Measurements from ENCODE around the gene CTSW.

The CTSW gene

GRCh38 chr11:65867284-65868071 lies 12.2 kb upstream of the CTSW start:
- ChIA-PET POLR2A (interaction anchor here (1.1 to 6.6 kb wide), 4 partner anchors 8 to 21 kb away, joined by 3 to 111 read pairs (median 12); partner anchors contain the start of genes CFL1, FIBP and MUS81), CTCF (interaction anchor here (2.9 kb wide), 1 partner anchor 17 kb away, joined by 18 read pairs; no protein-coding TSS in a partner anchor)
- TF ChIP-seq ZBTB44 (tag by site-specific recombination; IDR thresholded peaks at IDR 0.05) (0 out of 2 replicates have a peak, but pooled peaks have one; percentile 27), ZNF132 (tag by site-specific recombination; IDR thresholded peaks at IDR 0.05; ENCODE audit: borderline replicate concordance) (no peak), SP2 (tag by site-specific recombination; IDR thresholded peaks at IDR 0.05) (peak; percentile 21; the same call in 1 of the 2 replicates)
- Histone ChIP-seq H3K4me3 (ENCODE audit: low read depth, low read length) (no peak overlapping the region), H3K4me1 (ENCODE audit: control insufficient read depth, insufficient read depth, low read length) (no peaks in the 10 kb centered on the region), H3K27ac (ENCODE audit: extremely low read depth, low read depth, low read length) (no peak overlapping the region), H3K36me3 (ENCODE audit: control insufficient read depth in 2 of 2, insufficient read depth in 1 of 2, low read length in 2 of 2) (peaks cover 0 to 56% of the 10 kb centered on the region in 2 experiments; a peak in 1 of 3 replicates), H3K9me3 (ENCODE audit: control insufficient read depth, insufficient read depth, low read depth, low read length) (no peaks in the 10 kb centered on the region)

GRCh38 chr11:65868076-65868667 lies 11.5 kb upstream of the CTSW start:
- CTCF ChIA-PET = interaction anchor here (0.7 to 4.2 kb wide), 4 partner anchors 8 to 28 kb away, joined by 3 to 37 read pairs (median 11); partner anchors contain the start of gene MUS81

GRCh38 chr11:65868907-65869306 lies 10.7 kb upstream of the CTSW start:
- Histone ChIP-seq H3K4me1 (ENCODE audit: control insufficient read depth, insufficient read depth, low read length) (no peaks in the 10 kb centered on the region), H3K9me3 (ENCODE audit: control insufficient read depth, insufficient read depth, low read depth, low read length) (no peaks in the 10 kb centered on the region), H3K36me3 (ENCODE audit: control insufficient read depth in 2 of 2, insufficient read depth in 1 of 2, low read length in 2 of 2) (peaks cover 0 to 42% of the 10 kb centered on the region in 2 experiments; a peak in 1 of 3 replicates), H3K27ac (ENCODE audit: extremely low read depth, low read depth, low read length) (no peak overlapping the region), H3K4me3 (ENCODE audit: low read depth, low read length) (no peak overlapping the region)
- ChIA-PET CTCF (interaction anchor here (0.6 to 4.2 kb wide), 5 partner anchors 9 to 158 kb away, joined by 4 to 37 read pairs (median 5); partner anchors contain the start of gene MUS81), POLR2A (interaction anchor here (0.6 to 6.6 kb wide), 10 partner anchors 9 to 151 kb away, joined by 3 to 111 read pairs (median 6); partner anchors contain the start of genes CCDC85B, CFL1, CTSW and FIBP)
- TF ChIP-seq ZNF626 (tag by site-specific recombination; IDR thresholded peaks at IDR 0.05) (no peak), TRIM28 (IDR thresholded peaks at IDR 0.05; ENCODE audit: borderline replicate concordance, low read length) (no peak), ZBTB20 (tag by site-specific recombination; IDR thresholded peaks at IDR 0.05) (no peak), PRDM10 (tag by site-specific recombination; IDR thresholded peaks at IDR 0.05) (no peak), ZNF184 (tag by site-specific recombination; IDR thresholded peaks at IDR 0.05) (no peak), ZNF549 (tag by site-specific recombination; IDR thresholded peaks at IDR 0.05) (no peak), ZBTB26 (tag by site-specific recombination; optimal IDR thresholded peaks at IDR 0.05) (no peak), ZNF157 (tag by site-specific recombination; IDR thresholded peaks at IDR 0.05) (no peak), WT1 (tag by site-specific recombination; IDR thresholded peaks at IDR 0.05) (no peak)

More at GRCh38 chr11:65868076-65868667, 11.5 kb upstream of the CTSW start:
- Histone ChIP-seq H3K27ac (ENCODE audit: extremely low read depth, low read depth, low read length) (no peak overlapping the region), H3K4me1 (ENCODE audit: control insufficient read depth, insufficient read depth, low read length) (no peaks in the 10 kb centered on the region), H3K9me3 (ENCODE audit: control insufficient read depth, insufficient read depth, low read depth, low read length) (no peaks in the 10 kb centered on the region), H3K36me3 (ENCODE audit: control insufficient read depth in 2 of 2, insufficient read depth in 1 of 2, low read length in 2 of 2) (peaks cover 0 to 49% of the 10 kb centered on the region in 2 experiments; a peak in 1 of 3 replicates), H3K4me3 (ENCODE audit: low read depth, low read length) (no peak overlapping the region)
- POLR2A ChIA-PET = interaction anchor here (0.5 to 6.6 kb wide), 7 partner anchors 8 to 125 kb away, joined by 3 to 111 read pairs (median 9); partner anchors contain the start of genes CFL1, CTSW, FIBP and MUS81
- 0 out of 2 replicates have a peak, but pooled peaks have one; percentile 35 for TF ChIP-seq ZNF76 (tag by site-specific recombination; IDR thresholded peaks at IDR 0.05; ENCODE audit: borderline replicate concordance, low read depth)
- TF ChIP-seq ZBTB11 (tag by site-specific recombination; conservative IDR thresholded peaks at IDR 0.05; ENCODE audit: low read depth) = no peak

Data from HEK293 (cell line).